Measurements from ENCODE around the gene CST7.

DNA sequence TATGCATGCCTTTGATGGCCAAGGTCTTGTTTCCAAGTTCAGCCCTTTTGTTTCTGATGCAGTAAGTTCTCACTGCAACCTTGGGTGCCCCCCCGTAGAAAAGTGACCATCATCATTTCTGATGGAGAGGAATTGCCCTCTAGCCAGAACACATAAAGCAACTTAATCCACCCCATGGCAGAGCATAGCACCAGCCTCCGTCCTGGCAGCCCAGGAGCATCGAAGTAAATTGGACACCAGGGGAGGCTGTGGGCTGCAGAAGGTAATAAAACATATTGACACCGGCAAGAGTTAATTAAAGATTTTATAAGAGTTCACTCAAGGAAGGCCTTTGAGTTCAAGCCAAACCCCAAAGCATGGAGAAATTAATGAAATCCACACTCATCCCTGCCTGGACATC is 39.2 kb upstream of the CST7 start:
- TF ChIP-seq CTCF (conservative IDR thresholded peaks at IDR 0.05; ENCODE audit: low read depth, low read length) (no peak), EZH2 (IDR thresholded peaks at IDR 0.05; ENCODE audit: low read length, unreplicated experiment) (no peak), EZH2phosphoT487 (IDR thresholded peaks at IDR 0.05; ENCODE audit: borderline replicate concordance, low read length) (no peak)
